ENCODE data around the gene TMEM260. TPM values are rescaled to one million over a fixed set of nuclear protein-coding genes. Genes with fewer than 3 reads are reported as not detected.

The TMEM260 gene
- total and polyA plus RNA-seq, 2 experiments from 2014 or later, result 13.3 to 22.9 TPM

Other genes starting within 250 kb of the TMEM260 start
- gene OTX2, start 230.7 kb downstream of the TMEM260 start, total RNA-seq (2014; rRNA removed; shearing (Covaris generic)), result 21.2 and 23.9 TPM in 2 replicates
- 13.6 and 16.5 TPM in 2 replicates for gene OTX2, start 230.7 kb downstream of the TMEM260 start, polyA plus RNA-seq (2016; fragmentation: Nextera tagmentation; extraction: Ambion mirVana)